GM23248 (cell line): Measurements from ENCODE around the gene CFAP119. TPM values are rescaled to one million over a fixed set of nuclear protein-coding genes. Genes with fewer than 3 reads are reported as not detected.
A peak's percentile ranks its signal among the peaks of the same experiment; 100 is the strongest.

Experiments
- DNase-seq: peaks from one replicate; pipeline ENCODE4 v3.0.0-alpha.2; 2015
- H2AFZ ChIP-seq: fragments of 200-600 bp; sonication (generic); 2 replicates; pipeline ENCODE4 v1.6.1; 2016; ENCODE audit warnings: antibody characterized with exemption
- H3F3A ChIP-seq: fragments of 200-600 bp; sonication (generic); 2 replicates; pipeline ENCODE4 v1.6.1; 2016; ENCODE audit warnings: mild to moderate bottlenecking, antibody characterized with exemption, mixed run types; ENCODE audit not compliant: insufficient read depth
- H3K27ac ChIP-seq: fragments of 200-600 bp; sonication (generic); 2 replicates; pipeline ENCODE4 v1.5.1; 2016; ENCODE audit warnings: mild to moderate bottlenecking
- H3K27me3 ChIP-seq: fragments of 200-600 bp; sonication (generic); replicated peaks from 2 replicates; pipeline ENCODE4 v1.6.1; 2016; ENCODE audit warnings: mild to moderate bottlenecking; ENCODE audit not compliant: insufficient read depth
- H3K36me3 ChIP-seq: fragments of 200-600 bp; sonication (generic); 2 replicates; pipeline ENCODE4 v1.6.1; 2016; ENCODE audit warnings: low read depth, mild to moderate bottlenecking
- H3K4me1 ChIP-seq: fragments of 200-600 bp; sonication (generic); 2 replicates; pipeline ENCODE4 v1.6.1; 2016; ENCODE audit warnings: mild to moderate bottlenecking; ENCODE audit not compliant: insufficient read depth
- H3K4me2 ChIP-seq: fragments of 200-600 bp; sonication (generic); one replicate; pipeline ENCODE4 v1.6.1; 2016; ENCODE audit warnings: mild to moderate bottlenecking; ENCODE audit not compliant: unreplicated experiment
- H3K4me3 ChIP-seq: fragments of 200-600 bp; sonication (generic); 2 replicates; pipeline ENCODE4 v1.5.1; 2016; ENCODE audit warnings: mild to moderate bottlenecking
- H3K79me2 ChIP-seq: fragments of 200-600 bp; sonication (generic); 2 replicates; pipeline ENCODE4 v1.6.1; 2016; ENCODE audit warnings: mild to moderate bottlenecking; ENCODE audit not compliant: insufficient read depth
- H3K9ac ChIP-seq: fragments of 200-600 bp; sonication (generic); 2 replicates; pipeline ENCODE4 v1.6.1; 2016; ENCODE audit warnings: mild to moderate bottlenecking
- H3K9me2 ChIP-seq: fragments of 200-600 bp; sonication (generic); 2 replicates; pipeline ENCODE4 v1.6.1; 2016; ENCODE audit warnings: mixed run types, mild to moderate bottlenecking, moderate library complexity; ENCODE audit not compliant: insufficient read depth
- H3K9me3 ChIP-seq: fragments of 200-600 bp; sonication (generic); one replicate; pipeline ENCODE4 v1.6.1; 2017; ENCODE audit warnings: low read depth
- H4K20me1 ChIP-seq: fragments of 200-600 bp; sonication (generic); 2 replicates; pipeline ENCODE4 v1.6.0; 2016; ENCODE audit not compliant: insufficient read depth
- EZH2 ChIP-seq: fragments of 200-600 bp; sonication (generic); IDR thresholded peaks from 2 replicates; pipeline ENCODE4 v1.6.1; 2018; ENCODE audit warnings: antibody characterized with exemption, mild to moderate bottlenecking; ENCODE audit not compliant: insufficient read depth, poor library complexity, severe bottlenecking
- EZH2phosphoT487 ChIP-seq: fragments of 200-600 bp; sonication (generic); IDR thresholded peaks from 2 replicates; pipeline ENCODE4 v1.6.1; 2018; ENCODE audit warnings: antibody characterized with exemption, moderate library complexity, mild to moderate bottlenecking, low read depth; ENCODE audit not compliant: insufficient read depth
- WGBS, 2 experiments: methylation state at CpG; one replicate each; pipeline ENCODE4 v1.1.6; 2015 to 2017; ENCODE audit warnings: low lambda C conversion rate in 2 of 2, low coverage in 1 of 2; ENCODE audit errors: missing lambda C conversion rate in 2 of 2; 5-methylcytosine and 5-hydroxymethylcytosine counted together
- in situ Hi-C: fragments of 300-500 bp; cut with MboI; formaldehyde crosslinking; loops from 2 replicates; pipeline ENCODE4 v1.15.0; 2020
- polyA plus RNA-seq: library from polyadenylated mRNA; unstranded; fragments of >200 nt; fragmentation: Nextera tagmentation; extraction: Ambion mirVana; gene quantifications from 2 replicates; pipeline ENCODE4 v1.2.1, GENCODE V29; 2016
- total RNA-seq: library from RNA; depleted of rRNA; stranded (reverse); fragments of >200 nt; shearing (Covaris generic); gene quantifications from 2 replicates; pipeline ENCODE4 v1.2.3, GENCODE V29; 2014

CFAP119 gene
- total and polyA plus RNA-seq, 2 experiments from 2014 or later: 2.7 to 4.6 TPM

DNA sequence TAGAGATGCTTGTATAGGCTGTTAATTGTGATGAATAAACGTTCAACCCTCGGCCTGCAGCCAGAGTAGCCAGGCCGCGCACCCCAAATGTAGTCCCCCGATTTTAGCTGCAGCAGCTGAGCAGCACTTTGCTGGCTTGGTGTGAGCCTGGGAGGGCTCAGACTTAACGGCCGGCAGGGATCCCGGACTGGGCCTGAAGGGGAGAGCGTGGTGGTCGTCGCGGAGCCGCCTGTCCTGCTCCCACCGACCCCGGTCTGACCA is 13.2 kb upstream of the CFAP119 start:
- Histone ChIP-seq H4K20me1 (no peaks in the 10 kb centered on the region), H3K4me3 (peak overlapping the region; percentile 79), H3K27me3 (no peaks in the 10 kb centered on the region), H2AFZ (peak overlapping the region; percentile 67), H3K36me3 (peaks cover 9% of the 10 kb centered on the region; the same call in 1 of the 2 replicates), H3K27ac (peak overlapping the region; percentile 74), H3K4me1 (peaks cover 12% of the 10 kb centered on the region; the same call in 1 of the 2 replicates), H3K9ac (peak overlapping the region; percentile 93), H3K9me2 (no peaks in the 10 kb centered on the region), H3K79me2 (0 out of 2 replicates have a peak, but pooled peaks cover 14% of the 10 kb centered on the region), H3K4me2 (peak overlapping the region; percentile 99), H3K9me3 (no peaks in the 10 kb centered on the region), H3F3A (peaks cover 22% of the 10 kb centered on the region; the same call in 1 of the 2 replicates)
- no peak for DNase-seq
- in situ Hi-C loops: no loop called here
- TF ChIP-seq EZH2phosphoT487: no peak
- no peak for TF ChIP-seq EZH2
- 2 to 3% methylated on average over 15 of the region's 15 CpGs for WGBS, 2 experiments

GRCh38 chr16:30774367-30775130 is 12.7 kb upstream of the CFAP119 start:
- H3K9me2 ChIP-seq: no peaks in the 10 kb centered on the region
- peak; percentile 48 for DNase-seq
- peak overlapping the region; percentile 67 for H2AFZ ChIP-seq
- H3K9me3 ChIP-seq: no peaks in the 10 kb centered on the region
- peaks cover 12% of the 10 kb centered on the region; the same call in 1 of the 2 replicates for H3K36me3 ChIP-seq
- in situ Hi-C loops: no loop called here
- peaks cover 22% of the 10 kb centered on the region; the same call in 1 of the 2 replicates for H3F3A ChIP-seq
- 44 to 49% methylated on average over 8 of the region's 8 CpGs for WGBS, 2 experiments
- H3K27me3 ChIP-seq: no peaks in the 10 kb centered on the region
- H3K27ac ChIP-seq: peak overlapping the region; percentile 74
- H3K4me3 ChIP-seq: peak overlapping the region; percentile 79
- no peak for TF ChIP-seq EZH2
- H3K9ac ChIP-seq: peak overlapping the region; percentile 93
- 0 out of 2 replicates have a peak, but pooled peaks cover 14% of the 10 kb centered on the region for H3K79me2 ChIP-seq
- H3K4me1 ChIP-seq: peaks cover 12% of the 10 kb centered on the region; the same call in 1 of the 2 replicates
- H4K20me1 ChIP-seq: no peaks in the 10 kb centered on the region
- H3K4me2 ChIP-seq: peak overlapping the region; percentile 99

GRCh38 chr16:30773826-30774225 is 12.0 kb upstream of the CFAP119 start:
- DNase-seq: no peak
- in situ Hi-C loops: no loop called here

DNA sequence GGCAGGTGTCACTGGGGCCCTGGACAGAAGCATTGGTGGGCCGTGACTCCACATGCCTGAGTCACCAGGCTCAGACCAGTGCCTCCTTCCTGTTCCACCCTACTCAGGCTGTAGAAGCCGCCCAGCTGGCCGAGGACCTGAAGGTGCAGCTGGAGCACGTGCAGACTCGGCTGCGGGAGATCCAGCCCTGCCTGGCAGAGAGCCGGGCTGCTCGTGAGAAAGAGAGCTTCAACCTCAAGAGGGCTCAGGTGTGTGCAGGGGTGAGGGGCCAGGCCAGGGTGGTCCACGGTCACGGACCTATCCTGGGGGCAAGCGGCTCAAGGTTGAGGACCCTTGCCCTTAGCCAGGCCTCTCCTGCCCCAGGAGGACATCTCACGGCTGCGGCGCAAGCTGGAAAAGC is 9.9 kb upstream of the CFAP119 start:
- Histone ChIP-seq H3K4me2 (no peak overlapping the region), H3K9ac (no peak overlapping the region), H3F3A (peaks cover 17% of the 10 kb centered on the region; the same call in 1 of the 2 replicates), H3K36me3 (peaks cover 28% of the 10 kb centered on the region; the same call in 1 of the 2 replicates), H3K27me3 (no peaks in the 10 kb centered on the region), H4K20me1 (no peaks in the 10 kb centered on the region), H3K4me3 (no peak overlapping the region), H2AFZ (no peak overlapping the region), H3K27ac (no peak overlapping the region), H3K9me2 (no peaks in the 10 kb centered on the region), H3K4me1 (peaks cover 12% of the 10 kb centered on the region; the same call in 1 of the 2 replicates), H3K9me3 (no peaks in the 10 kb centered on the region), H3K79me2 (peaks cover 20% of the 10 kb centered on the region)
- in situ Hi-C loops: no loop called here
- no peak for DNase-seq
- 91 to 93% methylated on average over 14 of the region's 14 CpGs for WGBS, 2 experiments
- no peak for TF ChIP-seq EZH2phosphoT487
- TF ChIP-seq EZH2: no peak

More at GRCh38 chr16:30773826-30774225, 12.0 kb upstream of the CFAP119 start:
- H3K4me1 ChIP-seq: peaks cover 12% of the 10 kb centered on the region; the same call in 1 of the 2 replicates
- peaks cover 22% of the 10 kb centered on the region; the same call in 1 of the 2 replicates for H3F3A ChIP-seq
- H3K9ac ChIP-seq: no peak overlapping the region
- no peak for TF ChIP-seq EZH2phosphoT487
- no peak for TF ChIP-seq EZH2
- H3K4me3 ChIP-seq: no peak overlapping the region
- H3K4me2 ChIP-seq: no peak overlapping the region
- no peaks in the 10 kb centered on the region for H3K9me2 ChIP-seq
- 91 to 93% methylated on average over 14 of the region's 14 CpGs for WGBS, 2 experiments
- no peaks in the 10 kb centered on the region for H4K20me1 ChIP-seq
- no peak overlapping the region for H2AFZ ChIP-seq
- peaks cover 15% of the 10 kb centered on the region; the same call in 1 of the 2 replicates for H3K36me3 ChIP-seq
- no peaks in the 10 kb centered on the region for H3K9me3 ChIP-seq
- 0 out of 2 replicates have a peak, but pooled peaks cover 14% of the 10 kb centered on the region for H3K79me2 ChIP-seq
- no peaks in the 10 kb centered on the region for H3K27me3 ChIP-seq
- no peak overlapping the region for H3K27ac ChIP-seq
